Progenitor cell of endocrine pancreas (in vitro differentiated cells): ENCODE measurements around the gene LCE2A. TPM values are rescaled to one million over a fixed set of nuclear protein-coding genes. Genes with fewer than 3 reads are reported as not detected.
"Not testable (repeated sequence)": the region's sequence is repeated elsewhere in the genome, so short reads cannot be mapped to it uniquely, and the experiment has no call there.

Experiments used
- DNase-seq: peaks from one replicate; pipeline ENCODE4 v3.0.0; 2021; ENCODE audit warnings: low spot score; ENCODE audit not compliant: unreplicated experiment
- H3K27ac Mint-ChIP-seq: 2 replicates; pipeline ENCODE4 v1.8.0; 2021; ENCODE audit warnings: mild to moderate bottlenecking, moderate library complexity, mixed read lengths
- H3K27me3 Mint-ChIP-seq: 2 replicates; pipeline ENCODE4 v1.8.0; 2021; ENCODE audit warnings: mixed read lengths
- H3K36me3 Mint-ChIP-seq: 2 replicates; pipeline ENCODE4 v1.8.0; 2022; ENCODE audit warnings: mixed read lengths; ENCODE audit not compliant: insufficient read depth
- H3K4me1 Mint-ChIP-seq: 2 replicates; pipeline ENCODE4 v1.8.0; 2021; ENCODE audit warnings: low read depth, mixed read lengths
- H3K4me3 Mint-ChIP-seq: 2 replicates; pipeline ENCODE4 v1.8.0; 2021; ENCODE audit warnings: low read depth, mild to moderate bottlenecking, moderate library complexity, mixed read lengths
- H3K9me3 Mint-ChIP-seq: 2 replicates; pipeline ENCODE4 v1.8.0; 2021; ENCODE audit warnings: low read depth, mixed read lengths
- total RNA-seq: library from RNA; stranded (reverse); gene quantifications from 2 replicates; pipeline ENCODE4 v1.2.1, GENCODE V29; 2021
- TF ChIP-seq, protein P1 (sequence below): fragments of 200-600 bp; sonication (generic); IDR thresholded peaks from one replicate; pipeline ENCODE4 v1.5.0; 2021; ENCODE audit warnings: antibody characterized with exemption, mild to moderate bottlenecking; ENCODE audit not compliant: unreplicated experiment

The LCE2A gene
- total RNA-seq, 1 donor from 2014 or later: not detected

DNA sequence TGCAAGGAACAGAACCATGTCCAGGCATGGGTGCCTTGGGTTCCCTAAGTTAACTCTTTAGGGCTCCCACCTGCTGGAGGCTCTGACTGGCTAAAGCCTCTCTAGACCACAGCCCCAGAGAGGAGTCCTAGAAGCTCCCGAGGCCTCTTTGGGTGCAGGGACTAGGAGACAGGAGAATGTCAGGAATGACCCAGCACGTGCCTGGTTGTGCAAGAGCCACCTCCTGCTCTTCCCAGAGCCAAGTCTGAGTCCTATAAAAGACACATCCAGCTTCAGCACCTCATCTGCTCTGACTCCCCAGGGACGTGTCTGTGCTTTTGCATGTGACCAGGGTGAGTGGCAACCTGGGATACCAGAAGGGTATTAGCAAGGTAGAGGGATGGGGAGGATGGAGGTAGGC lies 35.0 kb upstream of the LCE2A start, which contains the start of gene LCE2D:
LCE2D (plus strand) TSS at position 283 of the 400 bp plus-strand sequence. CDS start 726 bp downstream, outside the sequence.
- Mint-ChIP-seq H3K9me3 (peaks cover 58% of the 10 kb centered on the region), H3K27ac (no peak within 1 kb of the TSS), H3K27me3 (no peaks in the 10 kb centered on the region), H3K4me1 (no peaks in the 10 kb centered on the region), H3K36me3 (no peaks in the 10 kb centered on the region), H3K4me3 (no peak within 1 kb of the TSS)
- TF ChIP-seq, protein P1, sequence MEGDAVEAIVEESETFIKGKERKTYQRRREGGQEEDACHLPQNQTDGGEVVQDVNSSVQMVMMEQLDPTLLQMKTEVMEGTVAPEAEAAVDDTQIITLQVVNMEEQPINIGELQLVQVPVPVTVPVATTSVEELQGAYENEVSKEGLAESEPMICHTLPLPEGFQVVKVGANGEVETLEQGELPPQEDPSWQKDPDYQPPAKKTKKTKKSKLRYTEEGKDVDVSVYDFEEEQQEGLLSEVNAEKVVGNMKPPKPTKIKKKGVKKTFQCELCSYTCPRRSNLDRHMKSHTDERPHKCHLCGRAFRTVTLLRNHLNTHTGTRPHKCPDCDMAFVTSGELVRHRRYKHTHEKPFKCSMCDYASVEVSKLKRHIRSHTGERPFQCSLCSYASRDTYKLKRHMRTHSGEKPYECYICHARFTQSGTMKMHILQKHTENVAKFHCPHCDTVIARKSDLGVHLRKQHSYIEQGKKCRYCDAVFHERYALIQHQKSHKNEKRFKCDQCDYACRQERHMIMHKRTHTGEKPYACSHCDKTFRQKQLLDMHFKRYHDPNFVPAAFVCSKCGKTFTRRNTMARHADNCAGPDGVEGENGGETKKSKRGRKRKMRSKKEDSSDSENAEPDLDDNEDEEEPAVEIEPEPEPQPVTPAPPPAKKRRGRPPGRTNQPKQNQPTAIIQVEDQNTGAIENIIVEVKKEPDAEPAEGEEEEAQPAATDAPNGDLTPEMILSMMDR: no peak
- DNase-seq: no peak

GRCh38 chr1:152666171-152666570 lies 32.0 kb upstream of the LCE2A start:
- H3K36me3 Mint-ChIP-seq, H3K27me3 Mint-ChIP-seq, H3K4me3 Mint-ChIP-seq, H3K27ac Mint-ChIP-seq, H3K4me1 Mint-ChIP-seq, DNase-seq: not testable (repeated sequence)
- peaks cover 65% of the 10 kb centered on the region for H3K9me3 Mint-ChIP-seq

GRCh38 chr1:152667648-152668047 lies 30.5 kb upstream of the LCE2A start:
- Mint-ChIP-seq H3K27ac (no peak overlapping the region), H3K36me3 (peaks cover 2% of the 10 kb centered on the region), H3K9me3 (peaks cover 66% of the 10 kb centered on the region), H3K4me1 (no peaks in the 10 kb centered on the region), H3K4me3 (no peak overlapping the region), H3K27me3 (no peaks in the 10 kb centered on the region)
- no peak for DNase-seq
- TF ChIP-seq, protein P1: no peak

DNA sequence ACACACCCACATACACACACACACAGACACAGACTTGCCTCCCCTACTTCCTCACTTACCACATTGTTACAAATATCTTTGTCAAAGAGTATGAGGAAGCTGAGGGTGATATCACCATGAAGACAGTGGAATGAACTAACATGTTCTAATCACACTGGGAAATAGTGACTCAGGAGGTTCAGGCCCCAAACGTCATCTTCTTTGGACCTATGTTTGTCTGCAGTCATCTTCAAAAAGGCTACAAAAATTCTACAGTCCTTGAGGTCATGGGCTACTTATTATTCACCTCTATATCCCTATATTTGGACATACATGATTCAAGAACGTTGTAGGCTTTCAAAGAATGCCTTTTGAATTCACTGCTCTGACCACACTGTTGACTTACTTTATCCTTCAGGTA lies 25.1 kb upstream of the LCE2A start:
- Mint-ChIP-seq H3K4me1 (no peaks in the 10 kb centered on the region), H3K27me3 (no peaks in the 10 kb centered on the region), H3K4me3 (no peak overlapping the region), H3K36me3 (peaks cover 5% of the 10 kb centered on the region), H3K9me3 (peaks cover 66% of the 10 kb centered on the region), H3K27ac (no peak overlapping the region)
- TF ChIP-seq, protein P1: no peak
- no peak for DNase-seq

- DNase-seq, H3K36me3 Mint-ChIP-seq, H3K27me3 Mint-ChIP-seq, H3K4me1 Mint-ChIP-seq, H3K27ac Mint-ChIP-seq, H3K4me3 Mint-ChIP-seq: not testable (repeated sequence)
- H3K9me3 Mint-ChIP-seq: peaks cover 63% of the 10 kb centered on the region
Observed at GRCh38 chr1:152674983-152675382, 23.2 kb upstream of the LCE2A start, which contains the start of gene LCE2C. TSS of gene LCE2C (plus strand) at chr1:152675279. CDS start at chr1:152676016, 737 bp downstream.

- no peaks in the 10 kb centered on the region for H3K4me1 Mint-ChIP-seq
- H3K4me3 Mint-ChIP-seq: no peak overlapping the region
- no peaks in the 10 kb centered on the region for H3K27me3 Mint-ChIP-seq
- peaks cover 54% of the 10 kb centered on the region for H3K9me3 Mint-ChIP-seq
- H3K27ac Mint-ChIP-seq: no peak overlapping the region
- DNase-seq: no peak
- TF ChIP-seq, protein P1: no peak
- H3K36me3 Mint-ChIP-seq: peaks cover 3% of the 10 kb centered on the region
Observed at GRCh38 chr1:152679459-152679858, 18.7 kb upstream of the LCE2A start.
